ENCODE measurements around the gene WDR7.

WDR7 gene

DNA sequence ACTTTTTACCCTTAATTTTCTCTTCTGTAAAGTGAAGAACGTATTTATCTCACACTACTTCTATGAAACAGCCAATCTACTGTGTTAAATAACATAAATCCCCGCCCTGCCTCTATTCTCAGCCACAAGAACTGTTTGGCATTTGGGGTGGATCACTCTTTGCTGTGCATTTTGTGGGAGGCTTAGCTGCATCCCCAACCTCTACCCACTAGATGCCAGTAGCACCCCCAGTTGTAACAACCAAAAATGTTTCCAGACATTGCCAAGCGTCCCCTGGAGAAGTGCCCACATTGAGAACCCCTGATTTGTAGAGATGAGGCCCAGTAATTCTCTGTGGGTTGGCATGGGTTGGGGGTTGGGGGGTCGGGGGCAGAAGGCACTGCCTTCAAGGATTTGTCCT lies 401.0 kb downstream of the WDR7 start:
- no peak for DNase-seq

DNA sequence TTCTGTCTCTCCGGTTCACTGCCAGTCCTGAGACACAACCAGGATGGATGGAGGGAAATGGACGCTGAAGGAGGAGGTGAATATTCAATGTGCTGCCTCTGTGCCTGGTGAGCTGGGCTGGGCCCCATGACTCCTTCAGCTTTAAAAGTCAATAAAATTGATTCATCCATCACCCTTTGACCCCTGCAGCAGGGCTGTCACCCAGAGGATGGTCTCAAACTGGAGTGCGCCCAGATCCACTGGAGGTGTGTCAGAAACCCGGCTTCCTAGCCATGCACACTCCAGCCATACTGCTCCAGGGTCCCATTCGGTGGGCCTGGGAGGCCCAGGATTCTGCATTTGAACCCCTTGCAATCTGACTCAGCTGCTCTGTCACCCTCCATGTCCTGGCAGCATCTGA lies 401.6 kb downstream of the WDR7 start:
- no peak for DNase-seq

DNA sequence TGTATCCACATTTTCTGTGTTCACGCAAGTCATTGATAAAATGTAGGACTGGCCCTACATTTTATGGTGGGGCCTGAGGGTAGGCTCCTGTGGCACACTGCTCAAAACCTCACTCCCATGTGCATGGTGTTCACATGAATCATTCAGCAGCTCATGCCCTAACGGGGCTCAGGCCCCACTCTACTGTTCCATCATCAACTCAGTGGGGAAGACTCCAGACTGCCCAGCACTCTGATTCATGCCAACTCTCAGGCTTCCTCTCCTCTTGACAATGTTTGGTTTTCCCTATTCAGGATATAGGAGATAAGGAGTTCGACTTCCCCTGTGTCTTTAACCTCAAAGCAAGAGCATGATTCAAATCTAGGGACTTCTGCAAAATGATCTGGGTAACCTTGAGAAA lies 403.7 kb downstream of the WDR7 start:
- no peak for DNase-seq

DNA sequence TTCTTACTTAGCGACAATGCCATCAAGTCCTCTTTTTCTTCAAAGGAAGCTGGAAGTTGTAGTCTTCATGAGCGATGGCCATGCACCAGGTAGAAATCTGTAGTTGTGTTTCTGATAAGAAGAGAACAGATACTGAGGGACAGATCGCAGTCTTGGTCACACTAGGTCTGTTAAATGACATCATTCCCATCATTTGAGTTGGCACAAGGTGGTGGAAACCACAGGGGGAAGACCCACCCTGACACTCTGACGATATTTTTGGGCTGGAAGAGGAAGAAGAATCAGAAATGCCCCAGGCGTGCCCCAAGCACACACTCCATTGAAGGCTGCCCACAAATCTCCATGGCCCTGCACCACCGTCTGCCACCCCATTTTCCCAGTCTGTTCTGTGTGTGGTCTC lies 406.7 kb downstream of the WDR7 start:
- DNase-seq: no peak

DNA sequence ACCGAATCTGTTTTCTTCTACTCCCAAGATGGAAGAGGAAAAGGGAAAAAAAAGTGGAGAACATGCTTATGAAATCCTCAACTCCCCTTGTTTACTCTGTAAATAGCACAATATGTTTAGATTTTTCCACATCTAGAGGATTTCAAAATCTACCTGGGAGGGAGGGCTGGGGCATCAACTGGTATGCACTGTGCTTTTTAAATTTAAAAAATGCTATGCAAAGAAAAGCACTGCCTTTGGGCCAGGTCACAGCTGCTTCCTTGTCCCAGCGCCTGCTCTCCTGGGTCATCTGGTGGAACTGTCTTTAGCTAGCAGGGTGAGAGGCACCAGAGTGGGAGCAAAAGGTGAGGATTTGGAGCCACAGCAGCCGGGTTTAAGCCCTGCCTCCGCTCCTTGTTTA lies 407.6 kb downstream of the WDR7 start:
- DNase-seq: no peak

DNA sequence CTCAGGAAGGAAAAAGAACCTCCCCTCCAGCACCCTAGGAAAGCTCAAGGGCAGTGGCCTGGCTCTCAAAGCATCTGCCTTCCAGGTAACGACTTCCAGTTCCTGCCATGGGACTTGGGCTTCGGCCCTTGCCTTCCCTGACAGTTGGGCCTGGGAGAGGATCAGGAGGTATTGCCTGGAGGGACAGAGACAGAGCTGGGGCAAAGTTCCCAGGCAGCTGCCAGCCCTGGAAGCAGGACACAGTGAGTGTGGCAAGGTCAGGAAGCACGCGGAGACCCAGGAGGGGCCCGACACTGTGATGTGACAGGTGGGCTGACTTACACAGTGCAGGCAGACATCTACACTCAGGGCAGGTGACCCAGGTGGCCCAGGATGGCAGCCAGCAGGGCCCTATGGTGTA lies 408.2 kb downstream of the WDR7 start:
- DNase-seq: no peak

DNA sequence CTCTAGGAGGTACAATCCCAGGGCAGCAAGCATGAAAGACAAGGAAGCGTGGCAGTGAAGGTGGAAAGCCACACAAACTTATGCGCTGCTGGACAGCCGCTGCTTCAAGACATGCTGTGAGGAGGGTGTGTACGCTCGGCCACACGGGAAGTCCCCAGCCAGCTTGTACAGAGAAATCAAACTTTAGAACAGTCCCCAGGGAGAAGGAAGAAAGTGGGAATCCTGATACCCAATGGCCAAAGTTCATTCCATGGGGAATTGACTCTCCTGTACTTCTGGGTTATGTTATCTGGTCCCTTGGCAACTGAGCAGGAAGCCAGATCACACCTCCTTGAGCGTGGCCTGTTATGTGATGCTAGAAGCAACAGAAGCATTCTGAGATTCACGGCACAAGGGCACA lies 409.7 kb downstream of the WDR7 start:
- no peak for DNase-seq

DNA sequence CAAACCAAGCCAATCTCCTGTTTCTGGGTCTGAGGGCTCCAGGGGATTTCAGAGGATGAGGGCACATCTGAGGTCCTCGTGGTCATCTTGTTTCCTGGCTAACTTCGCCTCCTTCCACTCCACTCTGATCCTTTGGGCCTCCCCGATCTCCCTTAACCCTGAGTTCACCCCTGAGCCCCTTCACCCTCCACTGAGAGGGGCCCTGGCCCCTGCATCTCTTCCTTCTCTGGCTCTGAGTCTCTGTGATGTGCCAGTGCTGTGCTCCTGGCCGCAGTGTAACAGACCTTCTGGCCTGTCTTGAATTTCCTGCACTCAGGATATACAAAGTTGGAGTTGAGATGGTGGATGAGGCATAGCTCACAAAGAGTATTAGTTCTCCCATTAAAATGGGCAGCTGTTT lies 411.0 kb downstream of the WDR7 start:
- DNase-seq: no peak

DNA sequence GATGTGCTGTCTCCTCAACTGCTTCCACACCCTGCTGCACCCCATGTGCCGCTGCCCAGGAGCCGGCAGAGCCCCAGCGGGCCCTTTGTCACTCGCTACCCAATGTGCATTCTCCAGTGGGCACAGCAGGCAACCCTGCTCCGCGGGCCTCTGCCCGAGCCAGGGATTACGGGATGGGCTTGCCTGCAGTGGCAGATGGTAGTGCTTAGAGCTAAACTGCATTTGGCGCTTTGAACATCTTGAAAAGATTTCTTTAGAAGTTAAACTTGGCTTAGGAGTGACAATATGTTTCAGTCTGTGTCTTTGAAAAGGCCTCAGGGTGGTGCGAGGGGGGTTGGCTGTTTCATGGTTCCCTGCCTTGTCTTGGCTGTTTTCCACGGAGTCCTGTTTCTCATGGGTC lies 411.7 kb downstream of the WDR7 start:
- DNase-seq: no peak

DNA sequence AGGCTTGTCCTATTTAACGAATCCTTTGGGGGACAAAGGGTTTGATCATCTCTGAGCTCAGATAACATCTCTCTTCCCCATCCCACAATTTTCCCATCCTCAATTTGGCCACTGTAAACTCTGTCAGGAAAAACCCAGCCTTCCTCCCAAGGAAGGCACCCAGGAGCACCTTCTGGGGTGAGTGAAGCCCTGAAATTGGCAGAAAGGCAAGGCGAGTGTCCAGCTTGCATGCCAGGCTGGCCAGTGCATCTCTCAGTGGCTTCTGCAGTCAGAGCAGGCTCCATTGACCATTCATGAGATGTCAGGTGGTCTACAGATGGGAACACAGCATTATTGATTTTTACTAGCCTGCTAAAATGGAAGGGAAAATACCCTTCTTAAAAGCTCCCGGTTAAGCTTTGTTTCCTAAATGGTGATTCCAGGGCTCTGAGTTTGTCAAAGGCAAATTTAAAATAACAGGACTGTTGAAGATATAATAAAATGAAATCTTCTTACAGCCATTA lies 412.5 kb downstream of the WDR7 start:
- DNase-seq: no peak

DNA sequence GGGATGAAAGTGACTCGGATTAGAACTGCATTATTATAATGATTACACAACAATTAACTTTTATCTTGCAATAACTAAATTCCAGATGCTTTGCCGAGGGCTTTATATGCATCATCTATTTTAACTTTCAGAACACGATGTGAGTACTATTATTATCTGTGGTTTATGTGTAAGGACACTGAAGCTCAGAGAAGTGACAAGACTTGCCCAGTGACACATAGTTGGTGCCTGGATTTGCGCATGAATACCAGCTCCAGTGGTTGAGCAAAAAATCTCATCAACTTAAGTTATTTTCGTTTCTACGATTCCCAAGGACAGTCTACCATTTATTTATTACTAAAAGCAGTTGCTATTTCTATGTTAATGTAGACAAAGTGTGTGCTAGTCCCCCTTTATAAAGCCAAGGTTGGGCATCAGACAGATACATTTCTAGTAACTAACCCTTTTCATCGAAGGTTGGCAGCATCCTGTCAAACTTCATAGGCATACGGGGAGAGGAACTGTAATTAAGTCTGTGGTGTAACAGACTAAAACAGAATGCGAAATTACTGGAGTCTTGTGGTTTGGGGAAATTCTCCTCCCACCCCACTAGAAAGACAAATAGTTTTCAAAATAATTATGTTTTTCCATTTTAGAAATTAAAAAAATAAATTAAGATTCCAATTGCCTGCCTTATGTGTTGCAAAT lies 422.5 kb downstream of the WDR7 start:
- no peak for DNase-seq

DNA sequence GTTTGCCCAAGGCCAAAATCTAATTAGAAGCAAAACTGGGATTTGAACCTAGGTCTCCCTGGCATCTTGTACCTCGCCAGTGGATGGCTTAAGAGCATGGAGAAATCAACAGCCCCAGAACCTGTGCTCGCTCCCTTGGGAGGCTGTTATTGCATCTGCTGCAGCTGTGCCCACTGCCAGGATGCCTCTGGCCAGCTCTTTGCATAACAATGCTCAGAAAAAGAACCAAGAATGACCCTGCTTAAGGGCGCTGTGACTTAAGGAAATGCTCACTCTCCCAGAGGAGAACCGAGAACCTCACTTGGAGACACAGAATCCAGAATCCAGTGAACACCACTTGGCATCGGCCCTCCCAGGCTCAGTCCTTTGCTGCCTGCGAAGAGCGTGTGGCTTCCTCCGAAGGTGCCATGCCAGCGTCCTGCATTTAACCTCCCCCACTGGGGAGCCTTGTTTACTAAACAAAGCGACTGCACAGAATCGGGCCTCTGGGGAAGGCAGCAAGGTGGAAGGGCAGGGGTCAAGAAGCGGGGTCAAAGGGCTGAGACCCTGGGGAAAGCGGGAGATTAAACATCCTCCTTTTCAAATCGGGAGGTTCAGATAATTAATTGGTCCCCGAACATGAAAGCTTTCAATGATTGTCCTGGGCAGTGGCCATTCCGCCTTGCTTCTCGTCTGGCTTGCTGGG lies 424.7 kb downstream of the WDR7 start:
- DNase-seq: no peak

DNA sequence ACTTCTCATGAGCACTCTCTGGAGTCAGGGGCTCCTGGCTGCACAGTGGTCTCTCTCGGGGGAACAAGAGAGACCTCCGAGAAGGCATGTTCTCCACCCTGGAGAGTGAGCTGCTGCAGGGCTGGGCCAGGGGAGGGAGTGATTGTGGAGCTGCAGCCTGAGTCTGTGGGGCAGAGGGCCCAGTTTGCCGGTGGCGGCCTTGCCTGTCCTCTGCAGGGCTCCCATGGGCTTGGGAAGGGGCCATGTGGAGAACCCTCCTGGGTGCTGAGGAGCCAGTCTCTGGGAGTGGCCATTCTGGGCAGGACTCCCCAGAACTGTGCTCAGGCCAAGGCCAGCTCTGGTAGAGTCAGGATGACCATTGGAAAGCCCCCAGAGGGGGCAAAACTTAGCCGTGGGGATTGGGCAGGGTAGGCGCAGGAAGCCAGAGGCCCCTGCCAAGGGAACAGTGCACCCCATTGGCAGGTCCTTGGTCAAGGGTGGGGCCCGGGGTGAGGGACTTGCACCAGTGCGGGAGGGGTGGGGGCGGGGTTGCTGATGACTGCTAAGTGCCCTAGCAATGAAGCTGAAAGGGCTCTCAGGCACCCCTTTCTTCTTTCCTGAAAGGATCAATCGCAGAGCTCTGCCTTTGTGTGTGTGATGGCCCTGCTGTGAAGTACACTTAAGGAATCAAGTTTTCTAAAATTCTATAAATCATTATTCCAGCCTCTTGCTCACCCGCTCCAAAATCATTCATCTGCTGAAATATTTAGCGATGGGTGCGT lies 426.0 kb downstream of the WDR7 start:
- no peak for DNase-seq

DNA sequence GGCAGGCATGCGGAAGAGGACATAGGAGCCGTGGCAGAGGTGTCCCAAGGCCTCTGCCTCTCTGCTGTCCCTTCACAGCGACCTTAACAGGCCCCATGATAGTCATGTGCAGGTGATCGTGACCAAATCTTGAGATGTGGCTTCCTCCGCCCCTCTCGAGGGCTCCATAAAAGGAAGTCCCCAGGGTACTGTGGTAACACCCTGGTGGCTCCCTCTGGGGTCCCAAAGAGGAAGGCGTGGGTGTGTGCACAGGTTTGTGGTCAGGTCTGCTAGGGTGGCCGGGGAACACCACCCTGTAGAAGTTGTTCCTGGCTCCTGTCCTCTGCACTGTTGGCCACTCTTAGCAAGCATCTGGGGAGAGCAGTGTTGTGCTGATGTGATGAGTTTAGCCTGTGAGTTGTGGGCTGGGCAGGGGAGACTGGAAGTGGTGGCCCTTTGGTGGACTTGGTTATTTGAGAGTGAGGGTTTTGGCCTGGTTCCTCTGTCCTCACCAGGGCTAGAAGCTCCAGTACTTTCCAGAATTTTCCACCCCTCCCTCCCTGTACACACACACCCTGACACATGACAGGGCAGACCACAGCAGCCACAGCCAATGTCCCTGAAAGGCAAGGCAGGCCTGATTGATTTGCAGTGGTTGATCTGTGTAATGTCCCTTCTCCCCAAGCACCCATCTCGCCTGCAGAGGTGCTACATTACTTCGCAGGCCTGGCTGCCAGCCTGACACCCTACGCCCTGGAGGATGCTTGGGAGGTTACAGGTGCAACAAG lies 426.8 kb downstream of the WDR7 start:
- DNase-seq: no peak

DNA sequence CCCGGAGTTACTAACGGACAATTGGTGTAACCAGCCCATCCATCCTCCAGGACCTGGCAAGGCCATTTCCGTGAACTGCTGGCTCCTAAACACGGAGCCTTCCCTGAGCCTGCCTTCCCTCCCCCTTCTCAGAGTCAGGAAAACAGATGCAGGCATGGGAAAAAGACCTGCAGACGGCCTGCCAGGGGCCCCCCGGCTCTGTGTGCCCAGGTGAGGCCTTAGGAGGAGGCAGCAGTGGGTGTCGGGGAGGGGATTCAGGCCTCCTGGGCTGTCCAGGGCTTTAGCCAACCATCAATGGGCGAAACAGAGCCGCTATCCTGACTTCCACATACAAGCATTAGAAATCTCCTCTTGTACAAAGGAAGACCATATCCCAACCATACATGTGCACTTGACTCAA lies 427.5 kb downstream of the WDR7 start:
- no peak for DNase-seq

DNA sequence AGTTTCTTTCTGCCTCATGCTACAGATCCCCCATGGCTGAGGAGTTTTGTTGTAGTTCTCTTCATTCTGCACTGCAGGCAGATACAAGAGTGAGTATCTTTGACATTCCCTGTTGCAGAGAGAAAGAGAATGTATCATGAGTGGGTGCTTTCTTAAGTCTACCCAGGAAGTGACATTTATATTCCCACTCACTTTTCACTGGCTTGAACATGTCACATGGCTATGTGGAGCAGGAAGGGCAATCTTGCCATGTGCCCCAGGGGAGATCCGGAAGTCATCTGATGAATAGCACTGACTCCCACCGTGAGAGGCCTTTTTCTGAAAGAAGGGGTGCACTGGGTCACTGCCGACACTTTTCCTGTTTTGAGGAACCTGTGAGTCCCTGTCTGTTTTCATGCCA lies 429.3 kb downstream of the WDR7 start:
- no peak for DNase-seq

DNA sequence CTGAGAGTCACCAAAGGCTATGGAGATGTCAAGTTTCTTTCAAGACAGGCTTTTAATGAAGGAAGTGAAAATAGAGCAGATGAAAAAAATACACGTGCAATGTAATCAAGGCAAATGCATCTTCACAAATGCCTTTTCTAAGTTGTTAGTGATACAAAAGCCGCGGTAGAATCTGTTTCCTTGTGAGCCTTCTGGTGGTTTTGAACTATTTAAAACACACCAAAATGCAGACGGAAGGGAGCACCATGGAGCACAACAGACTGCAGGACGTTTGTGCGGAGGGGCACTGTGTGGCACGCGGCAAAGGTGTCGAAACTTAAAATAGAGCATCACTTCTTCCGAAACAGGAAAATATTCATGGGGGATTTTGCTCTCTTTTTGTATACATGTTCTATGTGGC lies 430.7 kb downstream of the WDR7 start:
- no peak for DNase-seq

DNA sequence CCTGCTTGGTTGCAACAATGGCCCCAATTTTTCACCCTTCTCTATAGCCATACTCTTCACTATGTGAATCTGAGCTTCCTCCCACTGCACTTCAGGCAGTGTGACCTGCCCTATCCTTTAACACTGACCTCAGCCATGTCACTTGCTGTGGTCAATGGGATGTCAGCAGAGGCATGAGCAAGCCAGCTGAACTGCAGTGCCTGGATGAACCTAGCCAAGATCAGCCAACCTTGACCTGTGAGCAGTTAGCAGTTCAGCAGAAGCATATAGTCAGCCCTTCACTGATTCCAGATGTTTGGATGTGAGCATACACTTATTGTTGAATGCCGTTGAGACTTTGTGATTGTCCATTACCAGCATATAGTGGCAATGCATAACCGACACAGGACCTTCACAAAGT lies 432.3 kb downstream of the WDR7 start:
- no peak for DNase-seq

DNA sequence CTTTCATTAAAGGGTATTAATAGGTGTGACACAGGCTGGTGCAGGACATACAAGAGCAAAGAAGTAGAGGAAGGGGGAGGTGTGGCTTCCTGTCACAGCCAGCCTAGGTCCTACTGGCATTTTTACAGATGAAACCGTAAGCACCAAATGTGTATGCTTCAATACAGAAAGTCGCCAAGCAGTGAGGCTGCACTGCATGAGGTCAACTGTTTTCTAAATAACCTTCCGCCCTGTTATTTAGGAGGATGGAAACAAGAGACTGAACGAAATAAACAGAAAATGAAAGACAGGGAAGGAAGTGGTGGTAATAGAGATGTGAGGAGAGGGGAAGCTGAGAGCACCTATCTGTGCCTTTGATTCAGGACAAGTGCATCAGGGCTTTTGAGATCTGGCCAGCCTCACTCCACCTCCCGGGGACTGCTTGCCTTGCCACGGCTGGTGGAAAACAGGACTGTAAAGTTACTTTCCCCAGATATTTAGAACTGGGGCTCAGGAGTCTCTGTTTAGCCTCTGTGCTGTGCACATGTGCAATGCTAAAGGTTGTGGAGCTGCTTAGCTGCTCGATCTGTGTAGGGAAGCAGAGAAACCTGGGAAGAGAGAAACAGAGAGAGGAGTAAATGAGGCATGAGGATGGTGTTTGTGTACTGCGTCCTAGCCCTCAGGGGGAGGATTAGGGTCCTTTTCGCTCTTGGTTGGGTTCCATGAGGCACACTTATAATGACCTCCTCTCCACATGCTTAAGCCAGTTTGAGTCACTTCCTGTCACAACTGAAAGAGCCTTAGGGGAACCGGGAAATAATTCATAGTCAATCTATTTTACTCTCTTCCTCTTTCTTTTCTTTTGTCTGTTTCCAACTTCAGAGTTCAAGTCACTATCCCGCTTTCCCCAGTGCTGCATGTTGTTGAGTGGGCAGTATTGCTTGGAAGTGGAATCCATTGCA lies 433.4 kb downstream of the WDR7 start:
- no peak for DNase-seq

DNA sequence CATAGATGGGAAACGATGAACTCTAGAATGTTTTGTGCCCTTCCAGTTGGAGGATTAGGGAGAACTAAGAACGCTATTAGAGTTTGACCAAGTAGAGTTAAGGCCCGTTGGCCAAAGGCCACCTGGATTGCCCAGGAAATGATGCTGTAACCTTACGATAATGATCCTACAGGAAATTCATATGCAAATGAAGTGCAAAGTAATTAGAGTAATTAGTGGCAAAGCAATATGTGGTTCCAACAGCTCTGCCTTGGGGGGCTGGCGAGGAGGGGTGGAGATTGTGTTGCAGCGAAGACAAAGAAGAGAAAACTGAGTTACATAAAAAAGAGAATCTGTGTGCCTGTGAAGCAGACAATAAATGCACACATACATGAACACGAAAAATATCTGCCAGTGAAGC lies 434.2 kb downstream of the WDR7 start:
- no peak for DNase-seq

DNA sequence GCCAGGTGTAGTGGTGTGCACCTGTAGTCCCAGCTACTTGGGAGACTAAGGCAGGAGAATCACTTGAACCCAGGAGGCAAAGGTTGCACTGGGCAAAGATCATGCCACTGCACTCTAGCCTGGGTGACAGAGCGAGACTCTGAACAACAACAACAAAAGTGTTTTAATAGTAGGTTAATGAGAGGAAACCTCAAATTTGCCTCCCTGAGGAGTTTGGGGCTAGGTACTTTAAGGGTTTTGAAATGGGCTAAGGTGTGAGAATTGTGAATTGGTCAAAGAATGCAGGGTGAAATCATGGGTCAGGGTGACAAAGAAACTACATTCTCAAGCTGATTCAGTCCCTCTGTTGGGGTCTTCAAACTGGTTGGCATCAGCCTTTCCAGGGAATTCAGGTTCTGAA lies 435.0 kb downstream of the WDR7 start:
- DNase-seq: no peak
